ENCODE data around the gene TMEM41A.
"Not testable (repeated sequence)": the region's sequence is repeated elsewhere in the genome, so short reads cannot be mapped to it uniquely, and the experiment has no call there.

The TMEM41A gene

DNA sequence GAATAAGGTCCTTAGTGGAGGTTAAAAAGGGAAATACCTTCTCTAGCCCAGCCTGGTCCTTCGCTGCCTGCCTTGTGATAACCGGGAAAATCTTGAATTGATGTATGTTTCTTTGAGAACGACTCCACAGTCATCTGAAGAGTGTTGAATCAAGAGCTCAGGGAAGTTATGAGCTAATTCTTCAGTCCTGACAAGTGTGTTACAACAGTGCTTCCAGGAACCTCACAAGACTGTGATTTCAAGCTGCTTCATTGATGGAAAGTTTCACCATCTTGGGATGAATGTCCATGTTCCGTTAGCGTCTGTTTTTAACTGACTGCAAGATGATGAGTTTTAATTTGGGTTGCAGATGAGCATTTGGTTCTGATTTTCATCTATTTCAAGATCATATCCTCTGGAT lies 12.4 kb downstream of the TMEM41A start:
- no peak for DNase-seq

- no peak for DNase-seq
Observed at GRCh38 chr3:185484296-185484695, 14.5 kb downstream of the TMEM41A start.

DNA sequence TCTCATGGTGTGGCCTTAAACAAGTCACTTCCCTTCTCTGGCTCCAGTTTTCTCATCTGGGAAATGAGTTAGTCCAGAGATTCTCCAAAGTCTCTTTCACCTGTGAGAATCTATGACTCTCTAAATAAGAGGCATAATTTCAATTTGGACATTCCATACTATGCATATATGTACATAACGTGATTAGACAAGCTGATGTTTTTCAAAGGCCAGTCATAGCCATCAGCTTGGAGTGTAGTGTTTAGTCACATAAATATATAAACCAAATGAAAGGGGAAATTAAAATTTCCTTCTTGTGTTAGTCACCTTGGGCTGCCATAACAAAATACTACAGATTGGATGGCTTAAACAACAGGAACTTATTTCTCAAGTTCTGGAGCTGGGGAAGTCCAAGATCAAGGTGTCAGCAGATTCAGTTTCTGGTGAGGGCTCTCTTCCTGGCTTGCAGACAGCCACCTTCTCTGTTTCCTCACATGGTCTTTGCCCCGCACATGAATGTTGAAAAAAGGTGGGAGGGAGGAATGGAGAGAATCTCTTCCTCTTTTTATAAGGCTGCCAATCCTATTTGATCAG lies 19.4 kb downstream of the TMEM41A start:
- no peak for DNase-seq

DNA sequence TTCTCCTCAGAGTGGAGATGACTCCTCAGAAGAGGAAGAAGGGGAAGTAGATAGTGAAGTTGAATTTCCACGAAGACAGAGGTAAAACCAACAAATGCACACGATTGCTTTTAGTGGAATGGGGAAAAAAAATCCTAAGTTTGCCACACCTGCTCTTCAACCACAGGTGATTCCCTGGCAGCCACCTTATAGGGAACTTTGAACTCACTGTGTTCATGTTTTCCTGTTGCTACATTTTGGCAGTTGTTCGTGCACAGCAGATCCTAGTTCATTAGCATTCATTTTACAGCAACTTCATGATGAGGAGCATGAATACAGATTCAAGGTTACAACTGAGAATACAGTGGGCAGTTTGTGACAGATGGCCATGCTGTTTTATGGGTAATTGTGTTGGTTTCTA lies 21.5 kb downstream of the TMEM41A start:
- no peak for DNase-seq

- DNase-seq: not testable (repeated sequence)
Observed at GRCh38 chr3:185474922-185475321, 23.9 kb downstream of the TMEM41A start.

DNA sequence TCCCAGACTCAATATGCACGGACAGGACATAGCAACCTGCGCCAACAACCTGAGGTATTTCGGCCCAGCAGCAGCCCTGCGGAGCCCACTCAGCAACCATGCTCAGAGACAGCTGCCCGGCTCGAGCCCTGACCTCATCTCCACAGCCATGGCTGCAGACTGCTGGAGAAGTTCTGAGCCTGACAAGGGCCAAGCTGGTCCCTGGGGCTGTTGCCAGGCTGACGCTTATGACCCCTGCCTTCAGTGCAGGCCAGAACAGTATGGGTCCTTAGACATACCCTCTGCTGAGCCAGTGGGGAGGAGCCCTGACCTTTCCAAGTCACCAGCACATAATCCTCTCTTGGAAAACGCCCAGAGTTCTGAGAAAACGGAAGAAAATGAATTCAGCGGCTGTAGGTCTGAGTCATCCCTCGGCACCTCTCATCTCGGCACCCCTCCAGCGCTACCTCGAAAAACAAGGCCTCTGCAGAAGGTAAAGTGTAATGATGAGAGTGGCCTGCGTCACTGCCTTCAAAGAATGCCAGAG lies 25.5 kb downstream of the TMEM41A start:
- no peak for DNase-seq

GRCh38 chr3:185470323-185470722 lies 28.5 kb downstream of the TMEM41A start:
- DNase-seq: no peak

GRCh38 chr3:185469542-185469941 lies 29.3 kb downstream of the TMEM41A start:
- DNase-seq: no peak

GRCh38 chr3:185466123-185466522 lies 32.7 kb downstream of the TMEM41A start:
- DNase-seq: not testable (repeated sequence)

DNA sequence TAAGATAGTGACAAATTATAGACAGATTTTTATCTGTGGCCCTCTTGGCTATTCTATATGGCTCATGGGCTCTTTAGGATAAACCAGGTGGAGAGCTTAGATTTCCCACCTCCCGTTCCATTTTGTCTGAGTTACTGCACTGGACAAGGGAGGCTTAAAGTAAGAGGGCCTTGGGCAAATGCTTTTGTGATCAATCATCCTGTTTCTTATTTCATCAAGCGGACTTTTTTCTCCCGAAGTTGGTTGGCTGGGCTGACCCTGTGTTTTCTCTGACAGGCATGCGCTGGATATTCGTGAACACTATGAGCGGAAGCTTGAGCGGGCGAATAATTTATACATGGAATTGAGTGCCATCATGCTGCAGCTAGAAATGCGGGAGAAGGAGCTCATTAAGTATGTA lies 33.4 kb downstream of the TMEM41A start:
- no peak for DNase-seq

DNA sequence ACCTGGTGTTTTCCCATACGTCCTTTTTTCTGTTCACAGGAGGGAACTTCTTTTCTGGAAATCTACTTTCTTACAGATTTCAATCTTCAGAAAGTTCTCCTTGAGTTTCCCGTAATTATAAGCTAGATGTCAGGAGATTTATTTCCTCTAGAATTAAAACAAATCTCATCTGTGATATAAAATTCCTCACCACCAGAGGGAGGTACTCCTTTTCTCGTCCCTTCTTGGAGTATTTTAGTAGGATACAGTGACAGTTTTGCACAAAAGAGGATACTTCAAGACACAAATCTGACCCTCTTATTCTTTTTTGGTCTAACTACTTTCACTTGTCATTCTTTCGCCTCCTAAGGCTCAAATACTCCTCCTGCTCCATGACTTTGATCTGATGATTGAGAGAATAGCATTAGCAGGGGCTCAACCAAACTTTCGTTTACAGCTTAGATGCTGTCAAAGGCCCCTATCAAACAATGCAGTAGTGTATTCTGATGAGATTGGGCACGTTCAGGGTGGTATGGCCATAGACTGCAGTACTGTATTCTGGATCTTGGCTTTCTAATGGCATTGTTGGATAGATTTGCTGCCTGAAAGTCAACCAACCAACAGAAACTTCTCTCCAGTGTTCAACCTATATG lies 38.0 kb downstream of the TMEM41A start:
- DNase-seq: no peak

GRCh38 chr3:185460309-185460708 lies 38.5 kb downstream of the TMEM41A start:
- no peak for DNase-seq

- DNase-seq: no peak
Observed at GRCh38 chr3:185457376-185457775, 41.5 kb downstream of the TMEM41A start.

GRCh38 chr3:185451432-185451831 lies 47.4 kb downstream of the TMEM41A start:
- not testable (repeated sequence) for DNase-seq

- DNase-seq: no peak
Observed at GRCh38 chr3:185448107-185448506, 50.7 kb downstream of the TMEM41A start.

GRCh38 chr3:185444329-185444728 lies 54.5 kb downstream of the TMEM41A start:
- no peak for DNase-seq

DNA sequence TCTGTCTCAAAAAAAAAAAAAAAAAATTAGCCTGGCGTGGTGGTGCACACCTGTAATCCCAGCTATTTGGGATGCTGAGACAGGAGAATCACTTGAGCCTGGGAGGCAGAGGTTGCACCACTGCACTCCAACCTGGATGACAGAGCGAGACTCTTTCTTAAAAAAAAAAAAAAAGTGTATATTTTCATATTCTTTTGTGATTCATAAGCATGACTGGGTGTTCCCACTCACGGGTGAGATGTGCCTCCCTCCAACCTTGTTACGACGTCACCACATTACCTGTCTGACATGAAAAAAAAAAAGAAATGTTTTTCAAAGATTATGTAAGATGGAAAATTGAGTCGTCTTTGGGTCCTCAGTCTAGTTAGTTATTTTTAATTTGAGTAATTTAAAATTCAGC lies 56.8 kb downstream of the TMEM41A start:
- no peak for DNase-seq

GRCh38 chr3:185439745-185440466 lies 58.9 kb downstream of the TMEM41A start:
- no peak for DNase-seq
